GM19468 (cell line): ENCODE results near the gene PIP4K2C.
"Not testable (repeated sequence)": the region's sequence is repeated elsewhere in the genome, so short reads cannot be mapped to it uniquely, and the experiment has no call there.

Experiments used
- ATAC-seq: cut with Tn5 transposase; IDR thresholded peaks from one replicate; pipeline ENCODE4 v1.9.1; 2021; ENCODE audit warnings: mild to moderate bottlenecking, moderate library complexity, moderate number of reproducible peaks; ENCODE audit not compliant: unreplicated experiment; ENCODE audit errors: extremely low read depth

PIP4K2C gene

DNA sequence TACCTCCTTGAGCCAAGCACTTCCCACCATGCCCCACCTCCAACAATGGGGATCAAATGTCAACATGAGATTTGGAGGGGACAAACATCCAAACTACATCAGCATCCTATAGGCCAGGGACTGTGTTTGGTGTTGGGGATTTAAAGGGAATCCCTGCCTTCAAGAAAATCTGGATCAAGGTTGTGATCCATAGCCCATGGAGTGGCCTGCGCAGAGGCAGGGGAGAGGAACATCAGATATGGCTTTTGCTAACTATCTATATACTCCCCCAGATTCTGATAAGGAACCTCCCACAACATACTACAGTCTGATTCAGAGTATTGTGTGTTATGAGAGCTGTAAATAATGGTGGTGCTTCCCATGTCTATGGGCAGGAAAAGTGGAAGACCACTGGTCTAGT, 36.1 kb upstream of the PIP4K2C start:
- no peak for ATAC-seq

DNA sequence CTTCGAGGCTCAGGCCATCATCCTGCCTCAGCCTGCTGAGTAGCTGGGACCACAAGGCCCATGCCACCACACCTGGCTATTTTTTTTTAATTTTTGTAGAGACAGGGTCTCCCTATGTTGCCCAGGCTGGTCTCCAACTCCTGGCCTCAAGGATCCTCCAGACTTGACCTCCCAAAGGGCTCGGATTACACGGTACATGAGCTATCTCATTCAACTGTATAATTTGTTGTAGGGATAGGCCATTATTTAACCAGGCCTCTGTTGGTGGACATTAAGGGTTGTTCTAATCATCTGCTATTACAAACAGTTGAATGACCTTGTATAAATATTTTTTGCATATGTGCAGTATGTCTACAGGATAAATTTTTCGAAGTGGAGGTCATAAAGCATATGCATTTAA, 32.1 kb upstream of the PIP4K2C start:
- ATAC-seq, result no peak

DNA sequence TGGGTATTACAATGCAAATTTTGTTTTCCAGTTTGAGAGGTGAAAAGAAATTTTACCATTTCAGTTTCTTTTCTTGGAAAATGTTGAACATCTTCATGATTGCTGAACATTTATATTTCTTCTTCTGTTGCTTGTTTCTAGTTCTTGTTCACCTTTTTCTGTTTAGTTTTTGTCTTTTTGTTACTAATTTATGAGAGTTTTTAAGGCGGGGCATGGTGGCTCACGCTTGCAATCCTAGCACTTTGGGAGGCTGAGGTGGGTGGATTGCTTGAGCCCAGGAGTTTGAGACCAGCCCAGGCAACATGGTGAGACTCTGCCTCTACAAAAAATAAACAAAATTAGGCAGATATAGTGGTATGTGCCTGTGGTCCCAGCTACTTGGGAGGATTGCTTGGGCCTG, 30.5 kb upstream of the PIP4K2C start:
- no peak for ATAC-seq

DNA sequence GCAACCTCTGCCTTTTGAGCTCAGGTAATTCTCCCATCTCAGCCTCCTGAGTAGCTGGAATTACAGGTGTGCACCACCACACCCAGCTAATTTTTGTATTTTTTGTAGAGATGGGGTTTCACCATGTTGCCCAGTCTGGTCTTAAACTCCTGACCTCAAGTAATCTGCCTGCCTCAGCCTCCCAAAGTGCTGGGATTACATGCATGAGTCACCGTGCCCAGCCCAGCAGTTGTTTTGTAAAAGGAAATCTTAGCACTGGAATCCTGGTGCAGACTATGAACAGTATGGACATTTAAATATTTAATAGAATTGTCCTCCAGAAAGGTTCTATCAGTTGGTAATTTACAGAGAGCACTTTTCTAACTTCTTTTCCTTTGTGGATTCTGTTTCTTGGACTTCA, 29.9 kb upstream of the PIP4K2C start:
- ATAC-seq, result not testable (repeated sequence)

DNA sequence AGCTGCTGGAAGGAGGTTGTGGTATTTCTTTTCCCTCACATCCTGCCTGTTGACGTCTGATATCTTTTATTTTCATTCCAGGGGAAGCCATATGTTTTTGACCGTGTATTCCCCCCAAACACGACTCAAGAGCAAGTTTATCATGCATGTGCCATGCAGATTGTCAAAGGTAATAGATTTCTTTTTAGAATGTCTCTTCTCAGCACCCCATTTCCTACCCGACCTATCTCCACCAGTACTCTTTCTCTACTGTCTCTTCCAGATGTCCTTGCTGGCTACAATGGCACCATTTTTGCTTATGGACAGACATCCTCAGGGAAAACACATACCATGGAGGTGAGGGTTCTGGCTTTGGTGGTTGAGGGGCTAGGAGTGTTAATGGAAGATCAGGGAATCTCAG, 27.6 kb upstream of the PIP4K2C start:
- ATAC-seq, result no peak

DNA sequence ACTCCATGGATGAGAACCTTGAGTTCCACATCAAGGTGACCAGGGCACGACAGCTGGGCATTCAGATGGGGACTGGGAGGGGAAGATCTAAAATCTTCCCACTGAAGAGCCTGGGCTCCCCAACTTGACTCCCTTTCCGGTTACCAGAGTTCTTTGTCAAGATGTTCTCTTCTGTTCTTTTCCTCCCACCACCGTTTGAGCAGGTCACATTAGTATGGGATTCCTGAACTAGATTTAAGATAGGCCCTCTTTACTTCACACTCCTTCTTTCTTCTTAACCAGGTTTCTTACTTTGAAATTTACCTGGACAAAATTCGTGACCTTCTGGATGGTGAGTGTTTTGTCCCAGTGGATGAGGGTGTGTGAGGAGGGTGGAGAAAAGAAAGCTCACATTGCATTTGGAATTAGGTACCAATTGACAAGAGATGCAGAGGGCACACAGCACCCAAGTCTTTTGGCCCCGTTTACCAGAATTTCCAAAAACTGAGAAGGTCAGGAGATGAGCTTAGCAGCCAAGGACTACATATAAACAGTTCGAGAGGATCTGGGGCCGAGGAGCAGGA, 26.7 kb upstream of the PIP4K2C start:
- ATAC-seq, result no peak

DNA sequence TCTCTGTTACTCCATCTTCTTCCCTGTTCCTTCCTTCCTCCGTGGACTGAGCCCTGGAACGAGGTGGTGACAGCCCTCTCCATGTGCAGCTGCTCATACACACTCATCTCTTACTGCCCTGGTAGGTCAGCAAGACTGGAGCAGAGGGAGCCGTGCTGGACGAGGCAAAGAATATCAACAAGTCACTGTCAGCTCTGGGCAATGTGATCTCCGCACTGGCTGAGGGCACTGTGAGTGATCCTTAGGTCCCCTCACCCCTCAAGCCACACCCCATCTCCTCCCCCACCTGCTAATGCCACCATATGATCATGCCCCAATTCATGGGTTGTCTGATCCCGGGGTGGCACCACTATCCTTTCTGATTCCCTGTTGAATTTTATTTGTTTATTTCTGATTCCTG, 22.2 kb upstream of the PIP4K2C start:
- ATAC-seq, result no peak

DNA sequence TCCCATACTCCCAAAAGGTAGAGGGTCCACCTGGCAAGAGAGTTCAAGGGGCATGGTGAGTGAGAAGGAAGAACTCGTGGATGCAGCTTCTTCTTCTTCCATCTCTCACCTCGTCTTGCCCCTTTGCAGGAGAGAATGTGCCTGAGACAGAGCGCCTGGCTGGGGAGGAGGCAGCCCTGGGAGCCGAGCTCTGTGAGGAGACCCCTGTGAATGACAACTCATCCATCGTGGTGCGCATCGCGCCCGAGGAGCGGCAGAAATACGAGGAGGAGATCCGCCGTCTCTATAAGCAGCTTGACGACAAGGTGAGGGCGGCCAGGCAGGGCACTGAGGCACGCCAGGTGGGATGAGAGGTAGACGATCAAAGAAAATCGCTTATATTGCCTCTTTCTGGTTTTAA, 21.1 kb upstream of the PIP4K2C start:
- no peak for ATAC-seq

DNA sequence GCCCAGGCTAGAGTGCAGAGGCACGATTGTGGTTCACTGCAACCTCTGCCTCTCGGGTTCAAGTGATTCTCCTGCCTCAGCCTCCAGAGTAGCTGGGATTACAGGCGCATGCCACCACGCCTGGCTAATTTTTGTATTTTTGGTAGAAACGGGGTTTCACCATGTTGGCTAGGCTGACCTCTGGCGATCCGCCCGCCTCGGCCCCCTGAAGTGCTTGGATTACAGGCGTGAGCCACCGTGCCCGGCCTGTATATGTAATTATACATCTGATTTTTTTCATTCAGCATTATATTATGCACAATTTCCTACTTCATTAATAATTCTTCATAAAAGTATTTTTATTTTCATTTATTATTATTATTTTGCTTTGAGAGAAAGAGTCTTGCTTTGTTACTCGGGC, 20.6 kb upstream of the PIP4K2C start:
- ATAC-seq, result not testable (repeated sequence)

DNA sequence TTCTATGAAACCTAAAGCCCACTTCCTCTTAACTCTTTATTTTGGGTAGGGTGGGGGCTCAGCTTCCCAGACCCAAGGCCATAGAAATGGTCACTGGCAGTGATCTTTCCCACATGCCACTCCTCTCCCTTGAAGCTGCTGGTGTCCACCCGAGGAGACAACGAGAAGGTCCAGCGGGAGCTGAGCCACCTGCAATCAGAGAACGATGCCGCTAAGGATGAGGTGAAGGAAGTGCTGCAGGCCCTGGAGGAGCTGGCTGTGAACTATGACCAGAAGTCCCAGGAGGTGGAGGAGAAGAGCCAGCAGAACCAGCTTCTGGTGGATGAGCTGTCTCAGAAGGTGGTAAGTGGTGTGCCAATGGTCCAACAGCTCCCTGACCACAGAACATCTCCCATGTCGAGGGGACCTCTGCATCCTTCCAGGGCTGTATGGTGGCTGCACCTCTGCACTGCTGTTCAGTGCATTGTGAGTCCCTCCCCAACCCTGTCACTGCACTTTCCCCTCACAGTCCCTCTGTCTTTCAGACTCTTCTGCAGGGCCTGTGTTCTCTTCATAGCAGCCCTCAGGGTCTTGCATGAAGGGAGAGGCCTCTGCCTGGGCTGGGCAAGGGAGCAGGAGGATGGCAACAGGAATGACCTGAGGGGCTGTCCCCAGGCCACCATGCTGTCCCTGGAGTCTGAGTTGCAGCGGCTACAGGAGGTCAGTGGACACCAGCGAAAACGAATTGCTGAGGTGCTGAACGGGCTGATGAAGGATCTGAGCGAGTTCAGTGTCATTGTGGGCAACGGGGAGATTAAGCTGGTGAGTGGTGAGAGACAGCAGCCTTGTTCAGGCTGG, 18.8 kb upstream of the PIP4K2C start:
- no peak for ATAC-seq

DNA sequence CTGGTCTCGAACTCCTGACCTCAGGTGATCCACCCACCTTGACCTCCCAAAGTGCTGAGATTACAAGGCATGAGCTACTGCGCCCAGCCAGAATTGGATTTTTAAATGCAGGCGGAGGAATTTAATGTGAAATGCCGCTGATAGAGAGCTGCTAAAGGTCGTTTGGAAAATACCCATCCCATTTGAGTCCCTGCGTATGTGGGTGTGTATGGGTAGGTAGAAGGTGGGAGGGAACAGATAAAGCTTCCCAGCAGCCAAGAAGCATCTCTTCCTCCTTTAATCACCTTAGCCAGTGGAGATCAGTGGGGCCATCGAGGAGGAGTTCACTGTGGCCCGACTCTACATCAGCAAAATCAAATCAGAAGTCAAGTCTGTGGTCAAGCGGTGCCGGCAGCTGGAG, 16.2 kb upstream of the PIP4K2C start:
- ATAC-seq, result no peak

DNA sequence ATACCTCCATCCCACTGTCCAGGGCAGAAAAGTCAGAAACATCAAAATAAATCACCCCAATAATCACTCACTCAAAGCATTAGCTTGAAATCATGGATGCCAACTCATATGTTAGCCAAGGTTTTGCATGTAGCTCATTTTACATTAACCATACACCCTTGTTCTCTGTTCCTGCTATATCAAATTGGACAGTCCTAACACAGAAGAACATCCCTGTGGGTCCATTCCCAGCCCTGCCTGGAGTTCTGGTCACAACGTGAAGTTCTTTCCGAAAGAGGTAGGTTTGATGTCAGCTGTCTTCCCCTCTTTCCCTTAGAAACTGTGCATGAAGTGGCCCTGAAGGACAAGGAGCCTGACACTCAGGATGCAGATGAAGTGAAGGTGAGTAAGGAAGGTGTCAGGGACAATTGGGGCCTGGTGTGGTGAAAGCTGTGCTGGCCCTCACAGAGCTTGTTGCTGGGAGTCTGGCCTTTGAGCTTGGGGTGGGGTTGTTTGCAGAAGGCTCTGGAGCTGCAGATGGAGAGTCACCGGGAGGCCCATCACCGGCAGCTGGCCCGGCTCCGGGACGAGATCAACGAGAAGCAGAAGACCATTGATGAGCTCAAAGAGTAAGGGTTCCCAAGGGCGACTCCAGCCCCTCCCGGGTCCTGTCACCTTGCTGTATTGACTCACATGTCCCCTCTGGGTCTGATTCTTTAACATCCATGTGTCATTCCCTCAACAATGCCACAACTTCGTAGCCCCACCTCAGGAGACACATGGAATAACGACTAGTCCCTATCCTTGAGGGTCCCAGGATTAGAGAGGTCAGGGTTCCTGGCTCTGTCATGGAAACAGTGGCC, 15.0 kb upstream of the PIP4K2C start:
- no peak for ATAC-seq

DNA sequence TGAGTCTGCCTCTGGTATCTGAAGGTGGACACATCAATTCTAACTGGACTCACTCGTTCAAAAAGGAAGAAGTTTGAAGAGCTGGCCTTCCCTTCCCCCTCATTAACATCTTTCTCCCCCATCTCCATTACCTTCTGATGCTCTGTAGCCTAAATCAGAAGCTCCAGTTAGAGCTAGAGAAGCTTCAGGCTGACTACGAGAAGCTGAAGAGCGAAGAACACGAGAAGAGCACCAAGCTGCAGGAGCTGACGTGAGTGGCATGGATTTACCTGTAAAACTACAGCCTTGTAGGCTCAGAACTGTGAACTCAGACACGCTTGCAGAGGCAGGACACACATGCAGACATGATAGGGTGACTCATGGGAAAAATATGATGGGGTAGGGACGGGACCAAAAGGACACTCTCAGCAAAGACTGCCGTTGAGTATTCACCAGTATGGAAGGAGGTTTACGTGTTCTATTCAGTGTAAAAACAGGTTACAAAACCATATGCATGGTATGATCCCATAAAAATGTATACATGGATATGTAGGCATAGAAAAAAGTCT, 14.3 kb upstream of the PIP4K2C start:
- no peak for ATAC-seq

DNA sequence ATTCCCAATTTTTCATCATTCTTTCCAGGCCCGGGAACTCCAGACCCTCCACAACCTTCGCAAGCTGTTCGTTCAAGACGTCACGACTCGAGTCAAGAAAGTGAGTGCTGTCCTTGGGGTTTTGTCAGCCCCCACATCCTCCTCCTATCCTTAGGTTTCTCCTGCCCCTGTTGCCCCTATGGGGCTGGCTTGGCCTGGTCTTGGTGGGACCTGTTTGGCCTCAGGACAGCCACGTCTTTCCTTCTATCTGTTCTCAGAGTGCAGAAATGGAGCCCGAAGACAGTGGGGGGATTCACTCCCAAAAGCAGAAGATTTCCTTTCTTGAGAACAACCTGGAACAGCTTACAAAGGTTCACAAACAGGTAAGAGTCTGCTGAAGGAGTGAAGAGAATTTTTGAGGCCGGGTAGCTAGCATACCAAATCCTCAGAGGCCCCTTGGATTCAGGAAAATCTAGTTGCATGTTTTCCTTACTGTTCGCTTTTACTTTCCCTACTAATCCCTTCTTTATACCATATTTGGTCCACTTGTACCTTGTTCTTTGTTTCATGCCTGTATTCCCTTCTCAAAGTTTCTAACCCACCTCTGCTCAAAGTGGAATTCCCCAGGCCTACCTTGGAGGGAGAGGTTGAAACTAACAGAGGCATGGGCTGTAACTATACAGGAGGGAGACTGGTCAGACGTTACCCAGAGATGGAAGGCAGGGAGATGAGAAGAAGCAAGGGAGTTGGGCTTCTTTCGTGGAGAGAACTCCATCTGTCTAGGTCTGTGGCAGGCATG, 12.8 kb upstream of the PIP4K2C start:
- ATAC-seq, result no peak

DNA sequence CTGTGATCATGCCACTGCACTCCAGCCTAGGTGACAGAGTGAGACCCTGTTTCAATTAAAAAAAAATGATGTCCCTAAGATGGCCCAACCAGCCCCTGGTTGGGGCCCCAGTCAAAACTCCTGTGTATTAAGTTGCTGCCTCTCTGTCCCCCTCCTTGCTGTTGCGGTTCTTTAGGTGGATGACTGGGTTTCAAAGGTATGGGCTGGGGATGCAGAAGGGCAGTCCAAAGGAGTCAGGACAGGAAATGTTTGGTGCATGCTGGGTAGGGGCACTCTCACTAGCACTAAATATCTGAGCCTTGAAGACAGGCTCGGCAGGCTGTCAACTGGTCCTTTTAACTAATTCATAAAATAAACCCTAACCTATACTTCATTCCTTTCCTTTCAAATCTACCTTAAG, 12.0 kb upstream of the PIP4K2C start:
- ATAC-seq, result no peak

DNA sequence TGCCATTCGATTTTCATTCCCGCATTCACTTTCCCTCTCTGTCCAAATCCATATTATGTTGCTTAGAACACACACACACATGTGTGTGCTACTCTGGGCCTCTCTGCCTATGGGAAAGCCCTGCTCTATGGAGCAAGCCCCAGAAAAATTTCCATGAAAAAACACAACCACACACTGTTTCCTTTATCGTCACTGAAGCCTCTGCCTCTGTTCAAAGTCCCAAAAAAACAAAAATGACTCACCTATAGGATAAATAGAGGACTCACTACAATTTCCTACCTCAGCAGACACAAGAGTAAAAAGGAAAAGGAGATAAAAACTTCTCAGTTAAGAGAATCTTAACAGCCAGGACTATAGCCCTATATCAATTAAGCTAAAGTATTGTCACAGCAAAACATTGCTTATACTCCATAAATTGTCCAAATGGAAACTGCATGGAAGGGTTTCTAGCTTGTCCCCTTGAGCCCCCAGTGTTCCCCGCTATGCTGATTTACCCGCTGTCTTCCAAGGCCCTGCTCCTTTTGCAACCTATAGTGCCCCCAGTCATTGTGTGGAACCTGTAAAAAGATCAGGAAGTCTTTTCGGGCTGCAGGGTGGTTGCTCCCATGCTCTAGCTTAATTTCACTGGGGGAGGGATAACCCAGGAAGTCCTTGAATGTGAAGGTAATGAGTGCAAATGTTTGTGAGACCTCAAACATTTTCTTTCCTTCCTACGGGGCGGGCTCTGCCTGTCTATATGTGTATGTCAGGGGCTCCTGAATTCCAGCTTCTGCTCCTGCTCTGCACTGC, 11.1 kb upstream of the PIP4K2C start:
- no peak for ATAC-seq

DNA sequence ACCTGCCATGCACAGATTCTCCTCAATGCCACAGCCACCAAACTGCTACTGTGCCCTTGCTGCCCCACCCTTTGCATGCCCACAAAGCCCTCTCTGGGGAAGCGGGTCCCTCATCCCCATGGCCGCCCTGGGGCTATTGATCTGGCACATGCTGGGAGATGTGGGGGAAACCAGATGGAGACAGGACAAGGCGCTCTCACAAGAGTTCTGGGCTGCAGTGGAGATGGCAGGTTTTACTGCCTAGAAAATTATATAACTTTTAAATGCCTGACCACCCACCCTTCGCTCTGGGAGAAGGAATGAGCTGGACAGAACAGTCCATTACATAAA, 10.6 kb upstream of the PIP4K2C start:
- no peak for ATAC-seq

DNA sequence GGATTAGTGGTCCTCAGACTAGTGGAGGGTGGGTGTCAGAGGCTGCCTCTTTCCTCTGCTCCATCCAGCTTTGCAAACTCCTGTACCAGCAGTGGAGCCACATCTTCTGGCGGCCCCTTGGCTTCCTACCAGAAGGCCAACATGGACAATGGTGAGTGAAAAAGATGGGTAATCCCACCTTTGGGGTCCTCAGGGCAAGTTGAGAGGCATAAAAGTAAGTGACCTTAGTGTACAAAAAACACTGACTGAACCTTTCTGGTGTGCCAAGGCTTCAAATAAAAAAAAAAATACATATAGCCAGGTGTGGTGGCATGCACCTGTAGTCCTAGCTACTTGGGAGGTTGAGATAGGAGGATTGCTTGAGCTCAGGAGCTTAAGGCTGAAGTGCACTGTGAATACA, 9.2 kb upstream of the PIP4K2C start:
- no peak for ATAC-seq

DNA sequence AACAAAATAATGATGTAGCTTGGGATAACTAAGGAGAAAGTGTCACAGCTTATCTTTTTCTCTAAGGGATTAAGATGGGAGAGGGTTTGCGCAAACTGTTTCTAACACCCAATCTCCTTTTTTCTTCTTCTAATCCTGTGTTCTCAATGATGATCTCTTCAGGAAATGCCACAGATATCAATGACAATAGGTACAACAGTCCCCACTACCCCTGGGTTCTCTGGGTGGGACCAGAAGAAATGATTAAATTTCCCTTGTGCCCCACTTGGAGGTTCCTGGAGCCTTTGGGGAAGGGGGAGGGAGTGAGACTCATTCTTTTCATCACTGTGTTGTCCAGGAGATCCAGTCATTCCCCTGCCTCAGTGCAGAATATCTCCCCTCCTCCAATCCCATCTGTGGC, 8.6 kb upstream of the PIP4K2C start:
- ATAC-seq, result no peak
